ENCODE data around the gene OR10G3.
"Not testable (repeated sequence)": the region's sequence is repeated elsewhere in the genome, so short reads cannot be mapped to it uniquely, and the experiment has no call there.

Gene OR10G3

GRCh38 chr14:21579976-21580375, at the start of gene OR10G3:
Gene OR10G3, minus strand, starts transcription at chr14:21580076. Its CDS starts 9,332 bp downstream, at chr14:21570744.
- no peak for DNase-seq

- DNase-seq = no peak
Observed at GRCh38 chr14:21626491-21627230, 46.8 kb upstream of the OR10G3 start.

GRCh38 chr14:21617614-21618013, 37.7 kb upstream of the OR10G3 start:
- no peak for DNase-seq

- DNase-seq = no peak
Observed at GRCh38 chr14:21614240-21614639, 34.4 kb upstream of the OR10G3 start.

GRCh38 chr14:21612324-21612723, 32.4 kb upstream of the OR10G3 start:
- no peak for DNase-seq

- DNase-seq = not testable (repeated sequence)
Observed at GRCh38 chr14:21602181-21602580, 22.3 kb upstream of the OR10G3 start.

GRCh38 chr14:21589317-21589716, 9.4 kb upstream of the OR10G3 start:
- no peak for DNase-seq

- DNase-seq = no peak
Observed at GRCh38 chr14:21575661-21576060, 4.2 kb downstream of the OR10G3 start.

GRCh38 chr14:21572604-21573003, 7.3 kb downstream of the OR10G3 start:
- DNase-seq = no peak

- DNase-seq = no peak
Observed at GRCh38 chr14:21558703-21559170, 21.1 kb downstream of the OR10G3 start.

- DNase-seq = peak; percentile 86
Observed at GRCh38 chr14:21557084-21557901, 22.6 kb downstream of the OR10G3 start.

GRCh38 chr14:21556378-21557083, 23.3 kb downstream of the OR10G3 start:
- DNase-seq = no peak

- DNase-seq = no peak
Observed at GRCh38 chr14:21553266-21553665, 26.6 kb downstream of the OR10G3 start.

GRCh38 chr14:21544588-21544987, 35.3 kb downstream of the OR10G3 start:
- not testable (repeated sequence) for DNase-seq

- DNase-seq = no peak
Observed at GRCh38 chr14:21543963-21544362, 35.9 kb downstream of the OR10G3 start.

GRCh38 chr14:21543521-21543960, 36.3 kb downstream of the OR10G3 start:
- DNase-seq = no peak

GRCh38 chr14:21541413-21542074, 38.3 kb downstream of the OR10G3 start:
- no peak for DNase-seq

- DNase-seq = no peak
Observed at GRCh38 chr14:21539189-21539940, 40.5 kb downstream of the OR10G3 start.

- no peak for DNase-seq
Observed at GRCh38 chr14:21537090-21537424, 42.8 kb downstream of the OR10G3 start.

- DNase-seq = no peak
Observed at GRCh38 chr14:21536418-21537089, 43.3 kb downstream of the OR10G3 start.

All from stimulated activated CD4-positive, alpha-beta T cell treated with anti-CD3 and anti-CD28 coated beads, Interleukin-4, amount 100 ng/mL, for 24 hours (primary cell).